ENCODE measurements around the gene FLRT2.

FLRT2 gene

DNA sequence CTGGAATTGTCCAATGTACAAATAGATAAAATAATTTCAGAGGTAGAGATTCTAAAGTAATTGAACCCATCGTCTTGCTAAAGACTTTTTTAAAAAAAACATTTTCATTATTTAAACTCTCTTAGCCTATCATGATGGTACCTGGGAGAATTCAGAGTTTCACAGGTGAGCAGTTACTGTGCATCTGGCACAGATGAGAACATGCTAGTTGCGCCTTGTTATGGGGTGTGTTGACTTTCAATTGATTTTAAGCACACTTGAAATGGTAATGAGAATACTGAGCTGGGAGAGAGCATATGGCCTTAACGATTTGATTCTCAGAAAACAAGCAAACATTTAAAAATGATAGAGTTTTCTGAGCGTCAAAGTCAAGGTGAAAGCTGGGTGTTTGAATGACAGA, 66.6 kb downstream of the FLRT2 start:
- DNase-seq (ENCODE audit: low spot score), result no peak

DNA sequence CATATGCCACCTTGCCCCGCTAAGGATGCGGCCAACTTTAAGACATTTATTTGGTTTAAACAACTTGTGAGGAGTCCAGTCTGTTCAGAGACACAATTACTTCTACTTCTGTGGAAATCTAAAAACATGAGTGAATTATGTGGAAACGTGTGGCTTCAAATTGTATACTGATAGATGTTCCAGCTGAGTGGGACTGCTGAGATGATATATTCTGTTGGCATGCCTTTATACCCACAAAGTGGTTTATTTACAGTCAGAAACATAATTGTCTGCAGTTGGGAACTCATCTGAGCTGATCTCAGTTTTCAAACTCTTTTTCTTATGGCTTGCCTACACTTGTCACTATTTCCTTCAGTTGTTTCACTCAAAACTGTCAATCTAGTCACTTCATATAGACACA, 67.8 kb downstream of the FLRT2 start:
- no peak for DNase-seq (ENCODE audit: low spot score)

DNA sequence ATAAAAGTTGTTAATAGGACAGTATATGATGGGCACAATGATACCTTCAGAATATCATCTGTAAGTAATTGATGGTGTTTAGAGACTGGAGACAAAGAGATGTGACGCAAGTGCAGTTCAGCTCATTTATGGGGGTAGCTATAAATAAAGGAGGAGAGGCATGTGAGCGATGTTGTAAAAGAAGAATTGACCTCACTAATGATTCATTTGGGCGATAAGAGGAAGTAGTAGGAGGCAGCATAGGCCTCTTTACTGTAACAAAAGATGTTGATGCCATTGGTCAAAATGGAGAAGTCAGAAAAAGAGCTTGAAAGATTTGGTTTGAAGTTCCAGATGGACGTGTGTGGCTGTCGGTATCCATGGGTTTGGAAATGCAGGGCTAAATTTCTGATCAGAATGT, 70.0 kb downstream of the FLRT2 start:
- DNase-seq (ENCODE audit: low spot score), result no peak

DNA sequence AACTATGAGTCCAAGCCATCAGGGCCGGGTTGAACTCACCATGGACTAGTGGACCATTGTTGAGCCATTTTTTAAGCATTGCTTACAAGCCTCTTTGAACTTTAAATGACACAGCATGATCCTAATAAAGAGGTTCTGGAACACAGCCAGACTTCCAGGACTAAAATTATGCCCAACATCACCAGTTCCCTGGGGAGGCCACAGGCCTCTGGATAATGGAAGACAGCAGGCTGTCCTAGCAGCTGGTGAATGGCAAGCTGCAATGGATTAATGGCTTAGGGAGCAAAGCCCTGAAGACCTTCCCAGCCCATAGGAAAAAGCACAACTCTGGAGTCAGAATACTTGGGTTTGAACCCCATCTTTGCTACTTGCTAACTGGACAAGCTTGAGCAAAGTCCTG, 71.3 kb downstream of the FLRT2 start:
- DNase-seq (ENCODE audit: low spot score), result no peak

DNA sequence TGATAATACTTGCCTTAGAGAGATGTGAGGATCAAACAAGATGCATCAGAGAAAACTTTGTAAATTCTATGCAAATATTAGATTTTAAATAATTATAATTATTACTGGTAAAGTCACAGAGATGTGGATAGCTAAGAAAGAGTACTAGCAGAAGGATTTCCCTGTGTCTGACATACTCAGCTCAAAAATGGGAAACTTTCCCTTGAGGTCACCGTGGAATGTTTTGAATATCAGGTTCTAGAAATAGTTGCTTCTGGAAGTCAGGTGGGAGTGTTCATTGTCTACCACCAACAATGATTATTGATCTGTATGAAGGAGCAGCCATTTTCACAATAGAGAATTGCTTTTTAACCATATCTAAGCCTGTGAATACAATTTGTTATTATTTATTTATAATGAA, 71.7 kb downstream of the FLRT2 start:
- no peak for DNase-seq (ENCODE audit: low spot score)

DNA sequence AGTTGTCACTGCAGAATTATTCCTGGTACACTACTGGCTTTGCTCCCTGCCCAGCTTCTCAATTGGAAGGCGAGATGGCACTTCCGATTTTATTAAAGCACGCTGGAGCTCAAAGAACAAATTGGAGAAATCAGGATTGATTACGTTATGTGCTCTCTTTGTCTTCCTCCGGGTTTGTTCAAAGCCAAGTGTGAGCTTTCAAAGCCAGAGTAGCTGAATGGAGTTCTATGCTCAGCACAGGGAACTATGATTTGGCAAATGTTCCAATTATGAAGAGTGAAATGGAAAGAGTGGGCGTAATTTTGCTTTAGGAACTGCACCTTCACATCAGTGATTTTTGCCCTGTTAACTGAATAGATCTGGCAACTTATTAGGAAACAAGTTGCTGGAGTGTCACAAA, 72.4 kb downstream of the FLRT2 start:
- no peak for DNase-seq (ENCODE audit: low spot score)

DNA sequence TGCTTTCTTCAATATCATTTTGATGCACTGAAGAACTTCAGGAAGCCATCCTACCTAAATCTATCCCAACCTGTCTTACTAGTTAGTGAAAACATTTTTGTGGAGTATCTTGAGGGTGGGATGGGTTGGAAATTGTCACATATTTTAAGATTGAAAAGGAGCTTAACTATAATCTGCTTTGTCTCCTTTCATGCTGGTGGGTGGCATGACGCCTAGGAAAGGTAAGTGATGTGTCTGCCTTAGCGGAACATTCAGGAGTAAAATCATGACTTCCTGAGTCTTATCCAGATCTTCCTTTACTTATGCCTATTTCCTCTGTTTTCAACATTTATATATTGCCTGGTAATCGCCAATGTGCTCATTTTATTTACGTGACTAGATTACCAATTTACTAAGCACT, 74.1 kb downstream of the FLRT2 start:
- DNase-seq (ENCODE audit: low spot score), result no peak

DNA sequence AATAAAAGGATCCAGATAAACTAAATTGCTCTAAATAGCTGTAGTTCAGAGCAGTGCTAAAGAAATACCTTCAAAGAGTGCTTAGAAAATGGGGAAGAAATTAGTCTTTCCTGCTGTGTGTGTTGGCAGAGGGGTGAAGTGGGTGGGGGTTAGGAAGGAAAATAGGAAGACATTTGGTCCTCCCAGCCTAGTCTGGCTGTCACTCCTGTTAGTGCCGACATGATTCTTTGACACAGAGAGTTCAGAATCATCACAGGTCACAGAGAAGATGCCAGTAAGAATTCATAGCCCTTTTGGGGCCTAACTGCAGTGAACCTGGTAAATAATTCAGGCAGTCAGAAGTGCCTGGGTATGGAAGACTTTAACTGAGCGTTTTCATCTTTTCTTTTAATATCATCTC, 74.8 kb downstream of the FLRT2 start:
- DNase-seq (ENCODE audit: low spot score), result no peak

DNA sequence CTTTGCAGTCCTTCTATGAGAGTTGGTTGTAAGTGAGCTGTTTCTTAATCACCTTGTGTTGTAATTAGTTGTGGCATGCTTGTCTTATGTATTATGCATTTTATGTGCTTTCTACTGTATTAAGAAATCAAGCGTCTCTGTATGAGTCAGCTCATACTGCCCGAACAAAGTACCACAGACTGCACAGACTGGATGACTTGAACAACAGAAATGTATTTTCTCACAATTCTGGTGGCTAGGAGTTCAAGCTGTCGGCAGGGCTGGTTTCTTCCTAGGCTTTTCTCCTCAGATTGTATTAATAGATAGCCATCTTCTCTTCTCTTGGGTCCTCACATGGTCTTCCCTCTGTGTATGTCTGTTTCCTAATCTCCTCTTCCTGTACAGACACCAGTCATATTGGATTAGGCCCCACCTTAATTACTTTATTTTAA, 77.7 kb downstream of the FLRT2 start:
- no peak for DNase-seq (ENCODE audit: low spot score)

DNA sequence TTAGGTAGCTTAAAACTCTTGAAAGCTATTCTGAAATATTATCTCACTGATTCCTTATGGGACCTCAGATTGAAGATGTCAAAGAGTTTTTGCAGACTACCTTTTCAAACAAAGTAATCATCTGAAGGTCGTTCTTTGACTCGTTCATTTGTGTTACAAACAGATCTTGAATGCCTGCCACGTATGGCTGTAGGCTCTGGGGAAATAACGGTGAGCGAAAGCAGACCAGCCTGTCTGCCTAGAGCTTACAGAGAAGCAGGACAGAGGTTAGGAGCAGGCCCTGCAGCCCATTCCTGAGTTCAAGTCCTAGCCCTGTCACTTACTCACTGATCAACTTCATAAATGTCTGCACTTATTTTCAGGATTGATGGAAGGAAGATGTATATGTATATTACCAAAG, 83.6 kb downstream of the FLRT2 start:
- no peak for DNase-seq (ENCODE audit: low spot score)

DNA sequence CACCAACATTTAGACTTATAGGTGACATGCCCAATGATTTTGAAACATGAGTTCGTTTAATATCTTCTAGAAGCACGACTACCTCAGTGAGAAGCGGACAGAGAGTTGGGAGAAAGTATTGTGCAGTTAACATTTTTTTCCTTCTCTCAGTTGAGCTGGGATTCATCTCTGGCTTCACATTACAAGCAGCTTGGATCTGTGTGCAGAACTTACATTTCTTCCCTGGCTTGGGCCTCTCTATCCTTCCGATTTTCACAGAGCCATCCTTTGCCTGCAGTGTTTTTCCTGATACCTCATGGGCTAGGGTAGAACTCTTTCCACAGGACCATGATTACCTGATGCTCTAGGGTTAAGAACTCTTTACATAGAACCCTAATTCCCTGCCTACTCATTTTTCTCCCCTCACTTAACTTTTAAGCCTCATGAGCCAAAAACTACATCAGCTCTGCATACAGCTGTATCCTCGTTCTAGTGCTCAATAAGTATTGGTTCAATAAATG, 86.5 kb downstream of the FLRT2 start:
- no peak for DNase-seq (ENCODE audit: low spot score)

DNA sequence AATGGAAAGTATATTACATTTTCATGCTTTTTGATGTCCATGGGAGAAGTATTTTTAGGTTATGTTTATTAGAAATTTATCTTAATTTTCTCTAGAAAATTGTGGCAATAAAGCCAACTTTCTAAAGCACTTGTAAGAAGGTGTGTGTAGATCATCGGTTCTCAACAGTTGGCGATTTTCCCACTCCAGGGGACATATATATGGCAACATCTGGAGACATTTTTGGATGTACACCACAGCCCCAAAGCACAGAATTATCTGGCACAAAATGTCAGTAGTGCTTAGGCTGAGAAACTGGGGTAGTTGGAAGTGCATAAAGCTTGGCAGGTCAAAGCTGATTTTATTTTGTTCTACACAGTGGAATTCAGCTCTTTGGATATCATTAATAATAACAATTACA, 86.9 kb downstream of the FLRT2 start:
- no peak for DNase-seq (ENCODE audit: low spot score)

DNA sequence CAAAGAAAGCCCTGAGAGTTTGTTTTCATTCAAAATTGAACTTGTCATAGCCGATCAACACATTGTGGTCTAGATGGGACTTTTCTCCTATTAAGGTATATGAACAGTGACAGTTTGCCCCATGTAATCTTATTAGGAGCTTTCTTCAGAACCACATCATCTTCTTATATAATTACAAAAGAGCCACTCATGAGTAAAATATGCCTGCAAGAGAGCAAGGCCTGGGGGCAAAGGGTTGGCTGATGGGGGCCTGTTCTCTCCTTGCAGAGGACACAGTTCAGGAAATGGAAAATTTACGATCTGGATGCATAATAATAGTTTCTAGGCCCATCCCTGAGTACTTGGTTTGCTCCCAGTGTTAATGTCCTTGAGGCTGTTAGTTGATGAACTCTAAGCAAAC, 87.8 kb downstream of the FLRT2 start:
- DNase-seq (ENCODE audit: low spot score), result no peak

DNA sequence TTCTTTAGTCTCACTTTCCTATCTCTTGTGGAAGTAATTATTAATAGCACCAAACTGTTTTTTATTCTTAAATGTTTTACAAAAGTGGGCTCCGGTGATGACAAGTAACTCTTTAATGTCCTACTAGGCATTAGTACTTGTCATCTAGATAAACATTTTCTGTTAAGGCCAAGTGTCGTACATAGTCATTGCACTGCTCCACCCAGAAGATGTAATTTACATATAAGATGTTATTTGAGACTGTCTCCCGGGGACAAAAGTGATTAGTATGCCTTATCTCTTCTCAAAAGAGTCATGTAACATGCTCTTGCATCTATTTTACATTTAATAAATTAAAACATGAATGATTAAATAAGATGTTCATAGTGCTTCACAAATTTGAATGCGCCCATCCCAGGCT, 88.4 kb downstream of the FLRT2 start:
- no peak for DNase-seq (ENCODE audit: low spot score)

DNA sequence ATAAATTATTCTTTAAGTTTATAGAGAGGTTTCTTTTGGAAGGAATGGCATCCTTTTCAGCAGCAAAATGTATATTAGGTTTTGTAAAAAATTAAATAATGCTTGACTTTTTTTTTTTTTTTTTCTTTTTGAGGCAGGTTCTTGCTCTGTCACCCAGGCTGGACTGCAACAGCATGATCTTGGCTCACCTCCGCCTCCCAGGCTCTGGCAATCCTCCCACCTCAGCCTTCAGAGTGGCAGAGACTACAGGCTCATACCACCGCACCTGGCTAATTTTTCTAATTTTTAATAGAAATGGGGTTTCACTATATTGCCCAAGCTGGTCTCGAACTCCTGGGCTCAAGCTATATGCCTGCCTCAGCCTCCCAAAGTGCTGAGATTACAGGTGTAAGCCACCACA, 89.0 kb downstream of the FLRT2 start:
- no peak for DNase-seq (ENCODE audit: low spot score)

DNA sequence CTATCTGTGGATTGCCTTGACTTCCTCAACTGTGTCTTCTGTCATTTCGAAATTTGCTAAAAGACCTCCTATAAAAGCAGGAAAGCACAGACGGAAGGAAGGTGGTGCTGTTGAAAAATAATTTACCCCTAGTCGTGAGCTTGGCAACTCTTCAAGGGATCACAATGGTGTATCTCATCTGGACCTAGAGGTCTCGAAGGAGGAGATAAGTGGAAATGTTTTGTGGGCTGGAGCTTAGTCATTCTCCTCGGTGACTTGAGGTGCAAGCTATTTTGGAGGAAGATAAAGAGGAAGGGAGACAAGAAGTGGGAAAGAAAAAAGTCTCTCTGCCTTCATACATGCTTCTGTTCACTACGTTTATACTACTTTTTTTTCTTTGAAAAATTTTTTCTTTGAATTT, 89.9 kb downstream of the FLRT2 start:
- no peak for DNase-seq (ENCODE audit: low spot score)

DNA sequence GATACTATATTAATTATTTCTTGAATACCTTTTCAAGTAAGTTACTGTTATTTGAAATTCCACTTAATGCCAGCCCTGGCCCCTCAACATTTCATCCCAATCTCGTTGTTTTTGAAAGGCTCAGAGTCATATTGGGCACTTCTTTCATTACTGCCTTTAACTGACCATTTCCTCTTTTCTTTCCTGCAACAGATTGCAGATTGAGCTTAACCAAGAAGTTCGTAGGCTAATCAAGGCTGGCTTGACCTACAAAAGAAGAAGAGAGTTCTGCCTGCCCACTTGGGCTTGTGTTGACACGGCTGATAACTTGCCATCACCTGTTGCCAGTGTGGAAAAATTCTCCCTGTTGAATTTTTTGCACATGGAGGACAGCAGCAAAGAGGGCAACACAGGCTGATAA, 91.0 kb downstream of the FLRT2 start:
- DNase-seq (ENCODE audit: low spot score), result no peak

DNA sequence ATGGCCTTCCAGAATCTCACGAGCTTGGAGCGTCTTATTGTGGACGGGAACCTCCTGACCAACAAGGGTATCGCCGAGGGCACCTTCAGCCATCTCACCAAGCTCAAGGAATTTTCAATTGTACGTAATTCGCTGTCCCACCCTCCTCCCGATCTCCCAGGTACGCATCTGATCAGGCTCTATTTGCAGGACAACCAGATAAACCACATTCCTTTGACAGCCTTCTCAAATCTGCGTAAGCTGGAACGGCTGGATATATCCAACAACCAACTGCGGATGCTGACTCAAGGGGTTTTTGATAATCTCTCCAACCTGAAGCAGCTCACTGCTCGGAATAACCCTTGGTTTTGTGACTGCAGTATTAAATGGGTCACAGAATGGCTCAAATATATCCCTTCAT, 92.2 kb downstream of the FLRT2 start:
- no peak for DNase-seq (ENCODE audit: low spot score)

DNA sequence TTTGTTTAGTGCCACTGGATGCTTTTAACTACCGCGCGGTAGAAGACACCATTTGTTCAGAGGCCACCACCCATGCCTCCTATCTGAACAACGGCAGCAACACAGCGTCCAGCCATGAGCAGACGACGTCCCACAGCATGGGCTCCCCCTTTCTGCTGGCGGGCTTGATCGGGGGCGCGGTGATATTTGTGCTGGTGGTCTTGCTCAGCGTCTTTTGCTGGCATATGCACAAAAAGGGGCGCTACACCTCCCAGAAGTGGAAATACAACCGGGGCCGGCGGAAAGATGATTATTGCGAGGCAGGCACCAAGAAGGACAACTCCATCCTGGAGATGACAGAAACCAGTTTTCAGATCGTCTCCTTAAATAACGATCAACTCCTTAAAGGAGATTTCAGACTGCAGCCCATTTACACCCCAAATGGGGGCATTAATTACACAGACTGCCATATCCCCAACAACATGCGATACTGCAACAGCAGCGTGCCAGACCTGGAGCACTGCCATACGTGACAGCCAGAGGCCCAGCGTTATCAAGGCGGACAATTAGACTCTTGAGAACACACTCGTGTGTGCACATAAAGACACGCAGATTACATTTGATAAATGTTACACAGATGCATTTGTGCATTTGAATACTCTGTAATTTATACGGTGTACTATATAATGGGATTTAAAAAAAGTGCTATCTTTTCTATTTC, 93.2 kb downstream of the FLRT2 start:
- no peak for DNase-seq (ENCODE audit: low spot score)

DNA sequence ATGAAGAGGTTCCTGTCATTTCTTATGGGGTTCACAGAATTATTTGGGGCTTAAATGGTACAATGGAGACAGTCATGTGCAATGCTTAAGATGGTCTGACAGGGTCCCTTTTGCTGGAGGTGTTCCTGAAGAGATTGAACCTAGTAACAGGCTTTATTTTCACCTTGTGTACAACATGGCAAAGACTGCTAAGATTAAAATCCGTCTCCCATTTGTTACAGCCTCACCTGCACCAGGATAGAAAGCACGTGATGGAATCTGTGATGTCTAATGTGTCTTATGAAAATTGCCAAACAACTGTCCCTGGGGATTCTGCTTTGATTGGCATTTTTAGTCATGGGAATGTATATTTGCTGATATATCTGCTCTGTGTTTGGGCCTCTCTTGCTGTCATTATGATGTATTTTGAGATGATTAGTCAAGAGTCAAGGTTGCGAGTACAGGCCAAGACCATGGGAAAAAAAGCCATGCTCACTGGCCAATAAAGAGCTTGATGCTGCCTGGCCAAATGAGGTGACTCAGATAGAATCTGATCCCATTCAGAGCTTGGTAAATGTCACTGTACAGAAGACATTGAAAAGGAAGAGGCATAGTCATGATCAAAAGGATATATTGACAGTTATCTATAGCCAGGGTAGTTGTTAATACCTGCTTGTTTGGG, 96.1 kb downstream of the FLRT2 start:
- no peak for DNase-seq (ENCODE audit: low spot score)

DNA sequence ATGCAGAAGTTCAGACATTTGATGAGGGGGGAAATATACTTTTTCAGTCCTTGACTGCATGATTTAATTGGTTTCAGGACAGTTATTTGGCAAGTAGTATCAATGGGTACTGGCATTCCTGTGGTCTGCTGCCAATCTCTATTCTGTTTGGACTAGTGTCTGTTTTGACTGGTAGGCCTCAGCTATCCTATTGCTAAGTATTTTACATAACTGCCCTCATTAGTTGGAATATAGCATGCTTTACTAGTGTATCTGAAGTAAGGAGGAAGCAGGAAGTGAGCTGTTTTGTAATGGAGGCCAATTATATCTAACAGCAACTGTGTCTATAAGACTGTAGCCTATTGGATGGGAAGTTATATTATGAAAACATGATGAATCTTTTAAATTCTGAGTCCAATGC, 104.3 kb downstream of the FLRT2 start:
- DNase-seq (ENCODE audit: low spot score), result no peak

DNA sequence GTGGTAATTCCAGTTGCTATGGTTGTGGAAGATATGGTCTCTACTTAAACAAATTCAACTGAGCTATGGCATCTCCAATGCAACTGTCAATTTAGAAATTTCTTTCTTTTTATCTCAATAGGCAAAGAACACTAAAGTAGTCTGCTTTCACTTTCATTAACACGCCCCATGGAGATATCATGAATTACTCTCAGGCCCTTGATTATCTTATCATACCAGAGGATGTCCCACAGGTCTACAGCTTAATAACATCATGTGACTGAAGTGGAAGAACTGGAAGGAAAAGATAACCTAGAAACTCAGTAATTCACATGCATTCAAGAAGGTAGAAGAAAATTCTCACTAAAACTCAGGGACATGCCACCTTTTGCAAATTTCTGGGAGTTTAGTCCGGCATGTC, 114.3 kb downstream of the FLRT2 start:
- DNase-seq (ENCODE audit: low spot score), result no peak

DNA sequence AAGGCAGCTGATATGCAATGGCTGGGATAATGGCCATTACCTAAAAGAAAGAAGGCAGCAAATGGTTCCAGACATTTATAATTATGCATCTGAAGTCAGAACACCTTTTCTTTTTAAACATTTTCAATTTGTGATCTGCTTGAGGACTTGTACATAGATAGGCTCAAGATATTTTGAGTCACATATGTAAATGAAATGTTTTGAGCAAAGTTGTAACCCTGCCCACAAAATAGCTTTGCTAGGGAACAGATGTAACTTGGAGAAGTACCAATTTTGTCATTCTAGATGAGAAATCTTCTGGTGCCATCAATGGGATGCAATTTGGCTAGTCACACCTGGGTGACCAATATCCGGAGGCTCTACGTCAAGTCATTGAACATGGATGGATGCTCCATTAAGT, 123.1 kb downstream of the FLRT2 start:
- DNase-seq (ENCODE audit: low spot score), result no peak

Measured in NAMALWA (cell line).